Measurements from ENCODE around the gene CLCN5.
A peak's percentile ranks its signal among the peaks of the same experiment; 100 is the strongest.

Gene CLCN5

DNA sequence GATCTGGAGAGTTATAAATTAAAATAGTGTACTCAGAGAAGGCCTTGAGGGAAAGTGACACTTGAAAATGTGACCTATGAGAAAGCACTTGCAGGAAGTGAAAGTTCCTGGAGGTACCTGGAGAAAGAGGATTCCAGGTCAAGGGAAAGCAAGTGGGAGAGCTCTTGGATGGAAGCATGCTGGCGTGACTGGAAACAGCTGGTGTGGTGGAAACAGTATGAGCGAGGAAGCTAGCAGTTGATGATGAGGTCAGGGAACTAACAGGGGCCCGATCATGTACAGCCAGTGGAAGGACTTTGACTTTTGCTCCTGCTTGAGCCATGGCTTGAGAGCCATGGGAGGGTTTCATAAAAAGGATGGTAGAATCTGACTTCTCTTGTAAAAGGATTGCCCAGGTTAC lies 9.5 kb upstream of the CLCN5 start:
- H3K9me3 ChIP-seq (ENCODE audit: control insufficient read depth, insufficient read depth, low read length) = no peaks in the 10 kb centered on the region
- H3K4me1 ChIP-seq (ENCODE audit: insufficient read depth, low read length) = no peaks in the 10 kb centered on the region
- no peaks in the 10 kb centered on the region for H3K36me3 ChIP-seq (ENCODE audit: insufficient read depth, low read length)
- no peak overlapping the region for H3K9ac ChIP-seq (ENCODE audit: low read depth, low read length)

GRCh38 chrX:49915361-49916222 lies 6.8 kb upstream of the CLCN5 start:
- no peaks in the 10 kb centered on the region for H3K9me3 ChIP-seq (ENCODE audit: control insufficient read depth, insufficient read depth, low read length)
- no peaks in the 10 kb centered on the region for H3K36me3 ChIP-seq (ENCODE audit: insufficient read depth, low read length)
- no peak overlapping the region for H3K9ac ChIP-seq (ENCODE audit: low read depth, low read length)
- H3K4me1 ChIP-seq (ENCODE audit: insufficient read depth, low read length) = peaks cover 4% of the 10 kb centered on the region; the same call in 1 of the 2 replicates

DNA sequence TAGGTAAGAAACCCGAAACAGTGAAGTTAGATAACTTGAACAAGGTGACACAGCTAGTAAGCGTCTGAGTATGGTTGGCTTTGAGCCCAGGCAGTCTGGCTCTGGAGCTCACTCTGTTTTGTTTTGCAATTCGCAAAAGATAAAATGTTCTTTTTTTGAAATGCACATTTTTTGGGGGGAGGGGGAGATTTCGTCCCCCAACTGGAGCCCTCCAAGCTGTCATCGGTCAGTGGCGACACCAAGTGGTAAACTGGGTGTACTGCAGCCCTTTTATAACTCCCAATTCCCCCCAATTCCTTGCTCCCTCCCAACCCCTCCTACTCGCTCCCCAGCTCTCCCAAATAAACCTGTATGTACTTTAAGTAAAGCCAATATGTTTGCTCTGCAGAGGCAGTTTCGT lies 2.8 kb upstream of the CLCN5 start:
- no peaks in the 10 kb centered on the region for H3K9me3 ChIP-seq (ENCODE audit: control insufficient read depth, insufficient read depth, low read length)
- peaks cover 10% of the 10 kb centered on the region; the same call in 1 of the 2 replicates for H3K4me1 ChIP-seq (ENCODE audit: insufficient read depth, low read length)
- no peaks in the 10 kb centered on the region for H3K36me3 ChIP-seq (ENCODE audit: insufficient read depth, low read length)
- H3K9ac ChIP-seq (ENCODE audit: low read depth, low read length) = 0 out of 2 replicates have a peak overlapping the region, but pooled peaks have one; percentile 24

DNA sequence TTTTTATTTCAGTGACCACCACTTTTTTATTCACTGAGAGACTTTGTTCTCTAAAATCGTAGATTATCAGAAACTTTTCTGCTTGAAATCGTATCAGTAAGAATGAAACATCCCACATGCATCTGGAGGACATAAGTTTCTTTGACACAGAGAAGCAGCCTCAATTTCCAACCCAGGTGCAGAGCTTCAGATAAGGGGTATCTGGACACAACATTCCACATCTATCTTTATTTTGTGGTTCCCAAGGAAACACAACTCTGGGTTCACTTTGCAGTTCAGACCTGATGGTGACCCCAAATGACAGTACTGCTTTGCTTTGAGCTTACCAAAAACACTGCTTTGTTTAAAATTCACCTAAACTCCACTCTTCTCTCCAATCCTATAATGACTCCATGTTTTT lies 1.3 kb upstream of the CLCN5 start:
- Histone ChIP-seq H3K36me3 (ENCODE audit: insufficient read depth, low read length) (no peaks in the 10 kb centered on the region), H3K9me3 (ENCODE audit: control insufficient read depth, insufficient read depth, low read length) (no peaks in the 10 kb centered on the region), H3K9ac (ENCODE audit: low read depth, low read length) (no peak overlapping the region), H3K4me1 (ENCODE audit: insufficient read depth, low read length) (peaks cover 10% of the 10 kb centered on the region; the same call in 1 of the 2 replicates)

DNA sequence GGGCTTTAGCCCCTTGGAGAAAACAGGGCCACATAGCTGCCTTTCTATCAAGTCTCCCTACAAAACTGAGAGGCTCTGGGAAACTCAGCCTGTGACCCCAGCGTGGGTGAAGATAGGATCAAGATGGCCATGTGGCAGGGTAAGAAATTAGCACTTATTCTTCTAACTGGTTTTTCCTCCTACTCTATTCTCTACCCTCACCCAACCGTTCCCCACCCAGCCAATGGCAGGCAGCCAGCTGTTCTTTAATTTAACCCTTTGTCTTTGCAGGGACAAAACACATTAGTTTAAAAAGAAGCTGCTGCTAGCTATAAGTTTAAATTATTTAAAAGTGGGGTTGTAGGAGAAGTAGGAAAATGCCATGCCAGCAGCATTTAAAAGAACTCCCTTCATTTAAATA lies 2.8 kb downstream of the CLCN5 start:
- peaks cover 2% of the 10 kb centered on the region; the same call in 1 of the 2 replicates for H3K9me3 ChIP-seq (ENCODE audit: control insufficient read depth, insufficient read depth, low read length)
- H3K9ac ChIP-seq (ENCODE audit: low read depth, low read length) = no peak overlapping the region
- H3K4me1 ChIP-seq (ENCODE audit: insufficient read depth, low read length) = peaks cover 6% of the 10 kb centered on the region; the same call in 1 of the 2 replicates
- no peaks in the 10 kb centered on the region for H3K36me3 ChIP-seq (ENCODE audit: insufficient read depth, low read length)

GRCh38 chrX:49930039-49930438 lies 7.6 kb downstream of the CLCN5 start:
- Histone ChIP-seq H3K9me3 (ENCODE audit: control insufficient read depth, insufficient read depth, low read length) (peaks cover 2% of the 10 kb centered on the region; the same call in 1 of the 2 replicates), H3K4me1 (ENCODE audit: insufficient read depth, low read length) (no peaks in the 10 kb centered on the region), H3K9ac (ENCODE audit: low read depth, low read length) (no peak overlapping the region), H3K36me3 (ENCODE audit: insufficient read depth, low read length) (no peaks in the 10 kb centered on the region)

DNA sequence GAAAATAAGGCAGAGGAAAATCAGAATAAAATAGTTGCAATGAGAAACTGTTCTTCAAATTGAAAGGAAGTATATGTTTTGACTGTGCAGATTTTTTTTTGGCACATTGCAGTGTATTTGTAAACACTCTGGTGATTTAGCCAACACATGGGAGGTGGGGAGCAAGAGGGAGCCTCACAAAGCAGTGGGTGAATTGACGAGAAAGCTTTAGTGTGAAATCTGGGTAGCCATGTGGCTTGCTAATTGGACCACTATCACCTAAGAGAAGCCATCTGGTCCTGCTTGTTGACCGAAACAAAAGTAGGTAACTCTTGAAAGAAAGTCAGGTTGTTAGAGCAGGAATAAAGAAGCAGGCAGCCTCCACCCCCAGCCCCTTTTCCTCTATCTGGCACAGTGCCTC lies 10.4 kb downstream of the CLCN5 start:
- no peaks in the 10 kb centered on the region for H3K36me3 ChIP-seq (ENCODE audit: insufficient read depth, low read length)
- no peak overlapping the region for H3K9ac ChIP-seq (ENCODE audit: low read depth, low read length)
- H3K4me1 ChIP-seq (ENCODE audit: insufficient read depth, low read length) = no peaks in the 10 kb centered on the region

GRCh38 chrX:49934148-49934547 lies 11.8 kb downstream of the CLCN5 start:
- Histone ChIP-seq H3K36me3 (ENCODE audit: insufficient read depth, low read length) (no peaks in the 10 kb centered on the region), H3K9me3 (ENCODE audit: control insufficient read depth, insufficient read depth, low read length) (no peaks in the 10 kb centered on the region), H3K9ac (ENCODE audit: low read depth, low read length) (no peak overlapping the region), H3K4me1 (ENCODE audit: insufficient read depth, low read length) (no peaks in the 10 kb centered on the region)

More for the DNA sequence above, 10.4 kb downstream of the CLCN5 start:
- H3K9me3 ChIP-seq (ENCODE audit: control insufficient read depth, insufficient read depth, low read length) = peaks cover 2% of the 10 kb centered on the region; the same call in 1 of the 2 replicates

DNA sequence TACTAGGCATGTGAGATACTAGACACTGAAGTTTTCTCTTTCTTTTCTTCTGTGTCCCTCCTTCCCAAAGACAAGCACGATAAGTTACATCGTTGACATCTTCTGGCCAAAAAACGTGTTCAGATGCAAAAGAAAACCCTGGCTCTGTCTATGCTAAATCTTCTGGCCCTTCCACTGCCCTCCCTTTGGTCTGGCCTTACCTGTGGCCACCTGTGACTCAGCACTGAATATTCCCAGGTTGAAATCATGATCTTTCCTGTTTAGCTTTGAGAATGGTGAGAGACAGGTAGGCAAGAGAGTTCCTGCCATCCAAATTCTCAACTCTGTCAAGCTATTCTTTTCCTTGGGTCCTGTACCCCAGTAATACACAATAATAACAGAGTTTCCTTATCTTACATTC lies 12.3 kb downstream of the CLCN5 start:
- H3K9me3 ChIP-seq (ENCODE audit: control insufficient read depth, insufficient read depth, low read length) = no peaks in the 10 kb centered on the region
- no peaks in the 10 kb centered on the region for H3K4me1 ChIP-seq (ENCODE audit: insufficient read depth, low read length)
- H3K36me3 ChIP-seq (ENCODE audit: insufficient read depth, low read length) = no peaks in the 10 kb centered on the region
- no peak overlapping the region for H3K9ac ChIP-seq (ENCODE audit: low read depth, low read length)

GRCh38 chrX:49947781-49948180 lies 25.4 kb downstream of the CLCN5 start:
- H3K9ac ChIP-seq (ENCODE audit: low read depth, low read length) = no peak overlapping the region

DNA sequence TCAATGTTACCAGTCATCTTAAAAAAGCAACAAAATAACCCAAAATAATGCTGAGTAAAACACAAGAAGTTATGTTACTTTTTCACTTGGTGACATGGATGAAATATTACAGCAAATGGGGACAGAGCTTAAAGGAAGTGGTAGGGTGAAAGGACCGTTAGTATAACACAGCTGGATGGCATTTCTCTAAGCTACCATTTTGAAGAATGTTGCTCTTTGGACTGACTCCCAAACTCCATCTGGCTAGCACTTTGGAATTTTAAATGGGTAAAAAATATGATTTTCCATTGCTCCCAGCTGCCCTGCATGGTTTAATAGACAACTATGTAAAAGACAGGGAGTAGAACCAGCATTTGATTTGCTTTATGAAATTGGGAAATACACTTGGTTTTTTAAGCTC lies 27.6 kb downstream of the CLCN5 start:
- Histone ChIP-seq H3K4me1 (ENCODE audit: insufficient read depth, low read length) (no peaks in the 10 kb centered on the region), H3K9me3 (ENCODE audit: control insufficient read depth, insufficient read depth, low read length) (no peaks in the 10 kb centered on the region), H3K36me3 (ENCODE audit: insufficient read depth, low read length) (no peaks in the 10 kb centered on the region), H3K9ac (ENCODE audit: low read depth, low read length) (no peak overlapping the region)

More at GRCh38 chrX:49947781-49948180, 25.4 kb downstream of the CLCN5 start:
- H3K36me3 ChIP-seq (ENCODE audit: insufficient read depth, low read length) = no peaks in the 10 kb centered on the region
- H3K9me3 ChIP-seq (ENCODE audit: control insufficient read depth, insufficient read depth, low read length) = no peaks in the 10 kb centered on the region
- H3K4me1 ChIP-seq (ENCODE audit: insufficient read depth, low read length) = no peaks in the 10 kb centered on the region

DNA sequence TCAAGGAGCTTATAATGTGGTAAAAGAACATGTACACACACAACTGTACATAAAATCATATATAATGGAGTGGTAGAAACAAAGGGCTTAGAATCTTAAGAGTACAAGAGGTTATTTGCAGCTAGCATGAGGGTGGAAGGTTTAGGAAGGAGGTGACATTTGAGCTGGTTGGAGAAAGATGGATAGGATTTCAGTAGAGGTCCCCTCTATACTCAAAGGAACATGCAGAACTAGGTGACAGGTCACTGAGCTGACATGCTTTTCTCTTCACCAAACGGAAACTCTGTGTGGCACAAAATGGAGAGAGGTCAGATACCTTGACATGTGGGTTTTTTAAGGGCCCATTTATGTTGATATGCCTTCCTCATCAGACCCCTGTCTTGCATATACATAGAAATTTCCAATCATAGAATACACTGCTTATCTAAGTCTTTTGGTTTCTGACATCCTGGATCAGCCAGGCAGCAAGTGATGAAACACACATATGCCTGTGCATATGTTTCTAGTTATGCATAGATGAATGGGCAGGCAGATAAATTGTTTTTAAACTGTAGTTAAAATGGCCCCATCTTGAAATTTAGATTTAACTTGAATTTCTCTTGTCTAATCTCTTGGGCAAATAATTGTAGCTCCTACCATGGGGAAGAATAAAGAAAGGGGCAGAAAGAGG lies 29.3 kb downstream of the CLCN5 start:
- no peaks in the 10 kb centered on the region for H3K36me3 ChIP-seq (ENCODE audit: insufficient read depth, low read length)
- no peak overlapping the region for H3K9ac ChIP-seq (ENCODE audit: low read depth, low read length)
- no peaks in the 10 kb centered on the region for H3K4me1 ChIP-seq (ENCODE audit: insufficient read depth, low read length)
- H3K9me3 ChIP-seq (ENCODE audit: control insufficient read depth, insufficient read depth, low read length) = no peaks in the 10 kb centered on the region

DNA sequence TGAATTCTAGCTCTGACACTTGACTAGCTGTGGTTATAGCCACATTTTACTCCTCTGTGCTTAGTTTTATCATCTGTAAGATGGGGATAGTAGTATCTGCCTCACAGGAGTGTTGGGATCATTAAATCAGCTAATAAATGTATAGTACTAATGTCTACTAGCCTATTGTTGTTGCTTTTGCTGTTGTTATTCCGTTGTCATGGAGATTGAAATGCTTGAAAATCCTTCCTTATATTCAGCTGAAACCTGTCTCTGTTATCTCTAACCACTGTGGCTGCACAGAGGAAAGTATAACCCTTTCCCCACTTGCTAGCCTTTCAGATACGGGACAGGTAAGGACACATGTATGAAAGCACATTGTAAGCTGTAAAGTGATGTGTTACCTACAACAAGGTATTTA lies 33.9 kb downstream of the CLCN5 start:
- no peaks in the 10 kb centered on the region for H3K36me3 ChIP-seq (ENCODE audit: insufficient read depth, low read length)
- no peaks in the 10 kb centered on the region for H3K9me3 ChIP-seq (ENCODE audit: control insufficient read depth, insufficient read depth, low read length)
- H3K4me1 ChIP-seq (ENCODE audit: insufficient read depth, low read length) = no peaks in the 10 kb centered on the region
- no peak overlapping the region for H3K9ac ChIP-seq (ENCODE audit: low read depth, low read length)

GRCh38 chrX:49958727-49959485 lies 36.5 kb downstream of the CLCN5 start:
- no peaks in the 10 kb centered on the region for H3K4me1 ChIP-seq (ENCODE audit: insufficient read depth, low read length)

More at GRCh38 chrX:49958727-49959485, 36.5 kb downstream of the CLCN5 start:
- Histone ChIP-seq H3K36me3 (ENCODE audit: insufficient read depth, low read length) (no peaks in the 10 kb centered on the region), H3K9me3 (ENCODE audit: control insufficient read depth, insufficient read depth, low read length) (no peaks in the 10 kb centered on the region), H3K9ac (ENCODE audit: low read depth, low read length) (no peak overlapping the region)
